PC-3 (cell line): ENCODE results near the gene PLA2G4F.

Source experiments
- CTCF ChIP-seq: fragments of 300-600 bp; sonication (generic); conservative IDR thresholded peaks from 2 replicates; pipeline ENCODE4 v1.5.1; 2017; ENCODE audit warnings: antibody characterized with exemption, low read depth, mild to moderate bottlenecking, low read length
- EZH2 ChIP-seq: fragments of 300-600 bp; sonication (generic); IDR thresholded peaks from one replicate; pipeline ENCODE4 v1.6.1; 2017; ENCODE audit warnings: antibody characterized with exemption, mild to moderate bottlenecking, low read length; ENCODE audit not compliant: unreplicated experiment
- EZH2phosphoT487 ChIP-seq: fragments of 300-600 bp; sonication (generic); IDR thresholded peaks from 2 replicates; pipeline ENCODE4 v1.6.1; 2018; ENCODE audit warnings: mild to moderate bottlenecking, antibody characterized with exemption, low read length, borderline replicate concordance

GRCh38 chr15:42194513-42194912 is 38.1 kb upstream of the PLA2G4F start:
- TF ChIP-seq CTCF (no peak), EZH2phosphoT487 (no peak), EZH2 (no peak)
